ENCODE results near the gene ZDHHC11B.

GRCh38 chr5:756171-756570, 28.4 kb downstream of the ZDHHC11B start:
- TF ChIP-seq CTCF (IDR thresholded peaks at IDR 0.05) (no peak), POLR2A (IDR thresholded peaks at IDR 0.05) (no peak)
